Glutamatergic neuron (in vitro differentiated cells): ENCODE data around the gene ZMAT3. TPM values are rescaled to one million over a fixed set of nuclear protein-coding genes. Genes with fewer than 3 reads are reported as not detected.

Experiments used
- DNase-seq: peaks from one replicate; pipeline ENCODE4 v3.0.0; 2022
- H3K27ac Mint-ChIP-seq: one replicate; pipeline ENCODE4 v1.8.0; 2020; ENCODE audit warnings: mild to moderate bottlenecking, mixed read lengths, inconsistent platforms; ENCODE audit not compliant: unreplicated experiment
- H3K27me3 Mint-ChIP-seq: one replicate; pipeline ENCODE4 v1.8.0; 2020; ENCODE audit warnings: mild to moderate bottlenecking, moderate library complexity, mixed read lengths, inconsistent platforms; ENCODE audit not compliant: unreplicated experiment
- H3K36me3 Mint-ChIP-seq: one replicate; pipeline ENCODE4 v1.8.0; 2020; ENCODE audit warnings: mild to moderate bottlenecking, mixed read lengths, inconsistent platforms; ENCODE audit not compliant: unreplicated experiment
- H3K4me1 Mint-ChIP-seq: one replicate; pipeline ENCODE4 v1.8.0; 2020; ENCODE audit warnings: mild to moderate bottlenecking, low read depth, mixed read lengths, inconsistent platforms; ENCODE audit not compliant: unreplicated experiment
- H3K4me3 Mint-ChIP-seq: one replicate; pipeline ENCODE4 v1.8.0; 2020; ENCODE audit warnings: mild to moderate bottlenecking, mixed read lengths, inconsistent platforms; ENCODE audit not compliant: unreplicated experiment
- H3K9me3 Mint-ChIP-seq: one replicate; pipeline ENCODE4 v1.8.0; 2020; ENCODE audit warnings: mild to moderate bottlenecking, moderate library complexity, mixed read lengths, inconsistent platforms; ENCODE audit not compliant: unreplicated experiment
- total RNA-seq: library from RNA; stranded (reverse); fragmentation: NEBNext Ultra II Directional; extraction: Animal tissue kit (Norgen Biotek cat#: 25700); gene quantifications from one replicate; pipeline ENCODE4 v1.2.1, GENCODE V29; 2021; ENCODE audit not compliant: unreplicated experiment
- TF ChIP-seq, protein P1 (sequence below): fragments of 200-600 bp; sonication (generic); IDR thresholded peaks from one replicate; pipeline ENCODE4 v1.5.0; 2021; ENCODE audit not compliant: partially characterized antibody, unreplicated experiment

Gene ZMAT3
- total RNA-seq, 1 donor from 2014 or later, result 14.0 TPM

- TF ChIP-seq, protein P1, sequence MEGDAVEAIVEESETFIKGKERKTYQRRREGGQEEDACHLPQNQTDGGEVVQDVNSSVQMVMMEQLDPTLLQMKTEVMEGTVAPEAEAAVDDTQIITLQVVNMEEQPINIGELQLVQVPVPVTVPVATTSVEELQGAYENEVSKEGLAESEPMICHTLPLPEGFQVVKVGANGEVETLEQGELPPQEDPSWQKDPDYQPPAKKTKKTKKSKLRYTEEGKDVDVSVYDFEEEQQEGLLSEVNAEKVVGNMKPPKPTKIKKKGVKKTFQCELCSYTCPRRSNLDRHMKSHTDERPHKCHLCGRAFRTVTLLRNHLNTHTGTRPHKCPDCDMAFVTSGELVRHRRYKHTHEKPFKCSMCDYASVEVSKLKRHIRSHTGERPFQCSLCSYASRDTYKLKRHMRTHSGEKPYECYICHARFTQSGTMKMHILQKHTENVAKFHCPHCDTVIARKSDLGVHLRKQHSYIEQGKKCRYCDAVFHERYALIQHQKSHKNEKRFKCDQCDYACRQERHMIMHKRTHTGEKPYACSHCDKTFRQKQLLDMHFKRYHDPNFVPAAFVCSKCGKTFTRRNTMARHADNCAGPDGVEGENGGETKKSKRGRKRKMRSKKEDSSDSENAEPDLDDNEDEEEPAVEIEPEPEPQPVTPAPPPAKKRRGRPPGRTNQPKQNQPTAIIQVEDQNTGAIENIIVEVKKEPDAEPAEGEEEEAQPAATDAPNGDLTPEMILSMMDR, result no peak
- Mint-ChIP-seq H3K36me3 (no peaks in the 10 kb centered on the region), H3K4me1 (no peaks in the 10 kb centered on the region), H3K27me3 (no peaks in the 10 kb centered on the region), H3K4me3 (no peak overlapping the region), H3K9me3 (no peaks in the 10 kb centered on the region), H3K27ac (no peak overlapping the region)
- no peak for DNase-seq
Observed at GRCh38 chr3:179091113-179091512, 19.5 kb upstream of the ZMAT3 start.

DNA sequence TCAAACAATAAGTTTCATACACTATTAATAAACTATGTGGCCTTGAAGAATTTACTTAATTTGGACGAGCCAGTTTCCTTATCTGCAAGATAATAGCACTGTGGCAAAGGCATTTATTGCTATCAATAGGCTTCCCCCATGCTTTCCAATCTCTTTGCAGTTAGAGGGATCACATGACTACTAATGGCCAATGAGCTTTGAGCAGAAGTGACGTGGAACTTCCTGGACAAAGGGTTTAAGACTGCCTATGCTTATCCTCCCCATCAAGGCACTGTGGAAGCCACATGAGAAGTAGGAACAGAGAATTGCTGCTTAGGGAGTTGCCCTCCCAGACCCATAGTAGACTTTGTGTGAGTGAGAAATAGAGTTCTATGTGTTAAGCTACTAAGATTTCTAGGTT lies 16.7 kb upstream of the ZMAT3 start:
- Mint-ChIP-seq H3K4me1 (no peaks in the 10 kb centered on the region), H3K27me3 (no peaks in the 10 kb centered on the region), H3K4me3 (no peak overlapping the region), H3K27ac (no peak overlapping the region), H3K9me3 (no peaks in the 10 kb centered on the region), H3K36me3 (no peaks in the 10 kb centered on the region)
- TF ChIP-seq, protein P1, result no peak
- DNase-seq, result no peak

GRCh38 chr3:179083977-179084376 lies 12.4 kb upstream of the ZMAT3 start:
- no peak overlapping the region for H3K27ac Mint-ChIP-seq
- no peak for DNase-seq
- no peak overlapping the region for H3K4me3 Mint-ChIP-seq
- no peaks in the 10 kb centered on the region for H3K4me1 Mint-ChIP-seq
- H3K27me3 Mint-ChIP-seq, result no peaks in the 10 kb centered on the region
- no peaks in the 10 kb centered on the region for H3K9me3 Mint-ChIP-seq
- TF ChIP-seq, protein P1, result no peak
- no peaks in the 10 kb centered on the region for H3K36me3 Mint-ChIP-seq

DNA sequence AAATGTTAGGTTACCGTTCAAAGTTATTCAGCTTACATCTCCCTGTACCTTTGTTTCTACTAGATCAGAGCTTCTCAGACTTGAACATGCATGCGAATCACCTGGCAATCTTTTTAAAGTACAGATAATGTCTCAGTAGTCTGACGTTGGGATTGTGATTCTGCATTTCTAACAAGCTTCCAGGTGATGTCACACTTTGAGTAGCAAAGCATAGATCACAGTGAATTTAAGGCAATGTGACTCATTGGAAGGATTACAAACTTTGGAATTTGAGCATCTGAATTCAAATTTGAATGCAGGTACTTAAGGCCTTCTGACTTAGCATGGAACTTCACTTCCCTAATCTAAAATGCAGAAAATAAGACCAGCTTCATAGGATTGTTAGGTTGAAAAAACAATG lies 10.8 kb upstream of the ZMAT3 start:
- Mint-ChIP-seq H3K27ac (no peak overlapping the region), H3K4me1 (no peaks in the 10 kb centered on the region), H3K4me3 (no peak overlapping the region), H3K9me3 (no peaks in the 10 kb centered on the region), H3K36me3 (no peaks in the 10 kb centered on the region), H3K27me3 (no peaks in the 10 kb centered on the region)
- TF ChIP-seq, protein P1, result no peak
- no peak for DNase-seq

GRCh38 chr3:179081885-179082284 lies 10.3 kb upstream of the ZMAT3 start:
- Mint-ChIP-seq H3K4me3 (no peak overlapping the region), H3K27ac (no peak overlapping the region), H3K27me3 (no peaks in the 10 kb centered on the region), H3K9me3 (no peaks in the 10 kb centered on the region), H3K4me1 (no peaks in the 10 kb centered on the region), H3K36me3 (no peaks in the 10 kb centered on the region)
- TF ChIP-seq, protein P1, result no peak
- DNase-seq, result no peak
